GM23338 (cell line): Measurements from ENCODE around the gene MTF1. TPM values are rescaled to one million over a fixed set of nuclear protein-coding genes. Genes with fewer than 3 reads are reported as not detected.

Source experiments
- ATAC-seq: fragments of 200-7000 bp; cut with Tn5 transposase; 3 replicates; pipeline ENCODE4 v1.9.1; 2020
- DNase-seq: peaks from one replicate; pipeline ENCODE4 v3.0.0-alpha.2; 2015; ENCODE audit warnings: low spot score
- H2AFZ ChIP-seq: fragments of 200-600 bp; sonication (generic); 2 replicates; pipeline ENCODE4 v1.8.0; 2016; ENCODE audit warnings: antibody characterized with exemption, mild to moderate bottlenecking, moderate library complexity
- H3F3A ChIP-seq: fragments of 200-600 bp; sonication (generic); replicated peaks from 2 replicates; pipeline ENCODE4 v1.8.0; 2017; ENCODE audit warnings: antibody characterized with exemption, mixed run types, low read depth
- H3K27ac ChIP-seq: fragments of 200-600 bp; sonication (generic); 2 replicates; pipeline ENCODE4 v1.6.1; 2016; ENCODE audit warnings: low read depth
- H3K27me3 ChIP-seq: fragments of 200-600 bp; sonication (generic); 2 replicates; pipeline ENCODE4 v1.8.0; 2016; ENCODE audit warnings: mild to moderate bottlenecking, mixed run types, moderate library complexity; ENCODE audit not compliant: insufficient read depth
- H3K36me3 ChIP-seq: fragments of 200-600 bp; sonication (generic); 2 replicates; pipeline ENCODE4 v1.8.0; 2016; ENCODE audit warnings: mild to moderate bottlenecking; ENCODE audit not compliant: insufficient read depth
- H3K4me1 ChIP-seq: fragments of 200-600 bp; sonication (generic); 2 replicates; pipeline ENCODE4 v1.8.0; 2016; ENCODE audit warnings: mild to moderate bottlenecking, moderate library complexity; ENCODE audit not compliant: insufficient read depth
- H3K4me2 ChIP-seq: fragments of 200-600 bp; sonication (generic); 2 replicates; pipeline ENCODE4 v1.7.1; 2017; ENCODE audit warnings: mixed run types
- H3K4me3 ChIP-seq: fragments of 200-600 bp; sonication (generic); 2 replicates; pipeline ENCODE4 v1.6.1; 2016; ENCODE audit warnings: mixed run types
- H3K79me2 ChIP-seq: fragments of 200-600 bp; sonication (generic); replicated peaks from 2 replicates; pipeline ENCODE4 v1.8.0; 2017; ENCODE audit warnings: mild to moderate bottlenecking; ENCODE audit not compliant: insufficient read depth
- H3K9me2 ChIP-seq: fragments of 200-600 bp; sonication (generic); 2 replicates; pipeline ENCODE4 v1.8.0; 2017; ENCODE audit not compliant: insufficient read depth
- H4K20me1 ChIP-seq: fragments of 200-600 bp; sonication (generic); replicated peaks from 2 replicates; pipeline ENCODE4 v1.8.0; 2017; ENCODE audit warnings: mild to moderate bottlenecking; ENCODE audit not compliant: insufficient read depth
- H3K27ac Mint-ChIP-seq: 2 replicates; pipeline ENCODE4 v1.8.0; 2020; ENCODE audit warnings: inconsistent platforms, mild to moderate bottlenecking, moderate library complexity, mixed read lengths
- H3K27me3 Mint-ChIP-seq: 3 replicates; pipeline ENCODE4 v1.8.0; 2022; ENCODE audit warnings: low read depth, mild to moderate bottlenecking, moderate library complexity, mixed read lengths, inconsistent platforms; ENCODE audit not compliant: insufficient read depth, poor library complexity
- H3K36me3 Mint-ChIP-seq: 3 replicates; pipeline ENCODE4 v1.8.0; 2021; ENCODE audit warnings: low read depth, mild to moderate bottlenecking, inconsistent platforms, moderate library complexity, mixed read lengths
- H3K4me1 Mint-ChIP-seq: 3 replicates; pipeline ENCODE4 v1.8.0; 2020; ENCODE audit warnings: mild to moderate bottlenecking, inconsistent platforms, mixed read lengths
- H3K4me3 Mint-ChIP-seq: 3 replicates; pipeline ENCODE4 v1.8.0; 2021; ENCODE audit warnings: moderate library complexity, mild to moderate bottlenecking, inconsistent platforms, mixed read lengths
- H3K9me3 Mint-ChIP-seq: 3 replicates; pipeline ENCODE4 v1.8.0; 2020; ENCODE audit warnings: moderate library complexity, mild to moderate bottlenecking, inconsistent platforms, mixed read lengths
- CREB1 ChIP-seq: fragments of 250-450 bp; sonication (Bioruptor Pico); IDR thresholded peaks from 2 replicates; pipeline ENCODE4 v1.5.0; 2020; ENCODE audit warnings: low read depth, mild to moderate bottlenecking, moderate library complexity
- EZH2 ChIP-seq: fragments of 200-600 bp; sonication (generic); IDR thresholded peaks from one replicate; pipeline ENCODE4 v1.8.0; 2017; ENCODE audit warnings: antibody characterized with exemption, mild to moderate bottlenecking, low read depth; ENCODE audit not compliant: unreplicated experiment
- EZH2phosphoT487 ChIP-seq: fragments of 200-600 bp; sonication (generic); IDR thresholded peaks from one replicate; pipeline ENCODE4 v1.8.1; 2018; ENCODE audit warnings: antibody characterized with exemption; ENCODE audit not compliant: unreplicated experiment
- JUNB ChIP-seq: IDR thresholded peaks from one replicate; pipeline ENCODE4 v1.6.1; 2016; ENCODE audit warnings: antibody characterized with exemption; ENCODE audit not compliant: unreplicated experiment
- NANOG ChIP-seq: IDR thresholded peaks from 2 replicates; pipeline ENCODE4 v1.6.1; 2016; ENCODE audit warnings: antibody characterized with exemption, borderline replicate concordance
- POLR2AphosphoS5 ChIP-seq: IDR thresholded peaks from 2 replicates; pipeline ENCODE4 v1.6.1; 2016; ENCODE audit warnings: antibody characterized with exemption, low read depth
- STAT1 ChIP-seq: IDR thresholded peaks from one replicate; pipeline ENCODE4 v1.6.1; 2016; ENCODE audit warnings: antibody characterized with exemption; ENCODE audit not compliant: unreplicated experiment
- ZNF114 ChIP-seq: fragments of 250-450 bp; sonication (Bioruptor Pico); IDR thresholded peaks from 2 replicates; pipeline ENCODE4 v1.5.0; 2020; ENCODE audit warnings: mild to moderate bottlenecking, moderate library complexity
- ZNF331 ChIP-seq: fragments of 250-450 bp; sonication (Bioruptor Pico); IDR thresholded peaks from 2 replicates; pipeline ENCODE4 v1.5.0; 2020; ENCODE audit warnings: low read depth, mild to moderate bottlenecking, moderate library complexity
- ZNF462 ChIP-seq: fragments of 250-450 bp; sonication (Bioruptor Pico); IDR thresholded peaks from 2 replicates; pipeline ENCODE4 v1.5.0; 2020; ENCODE audit warnings: mild to moderate bottlenecking, moderate library complexity
- polyA plus RNA-seq: library from polyadenylated mRNA; unstranded; fragments of >200 nt; fragmentation: Nextera tagmentation; extraction: Ambion mirVana; gene quantifications from 2 replicates; pipeline ENCODE4 v1.2.1, GENCODE V29; 2016
- total RNA-seq: library from RNA; depleted of rRNA; stranded (reverse); fragments of >200 nt; shearing (Covaris generic); gene quantifications from 2 replicates; pipeline ENCODE4 v1.2.3, GENCODE V29; 2014
- TF ChIP-seq, protein P1 (sequence below): IDR thresholded peaks from 2 replicates; pipeline ENCODE4 v1.6.1; 2016; ENCODE audit warnings: antibody characterized with exemption
- TF ChIP-seq, protein P2 (sequence below): IDR thresholded peaks from one replicate; pipeline ENCODE4 v1.6.1; 2018; ENCODE audit warnings: antibody characterized with exemption; ENCODE audit not compliant: unreplicated experiment
- TF ChIP-seq, protein P3 (sequence below), 2 experiments: fragments of 200-600 bp in 1 of 2; sonication (generic) in 1 of 2; conservative IDR thresholded peaks; 2 replicates each; pipeline versions ENCODE4 v1.5.1 to v1.6.1; 2016 to 2017; ENCODE audit warnings: antibody characterized with exemption in 2 of 2, low read depth in 2 of 2, mild to moderate bottlenecking in 2 of 2, moderate library complexity in 1 of 2

The MTF1 gene
- total and polyA plus RNA-seq, 2 experiments from 2014 or later: 4.5 to 5.6 TPM

DNA sequence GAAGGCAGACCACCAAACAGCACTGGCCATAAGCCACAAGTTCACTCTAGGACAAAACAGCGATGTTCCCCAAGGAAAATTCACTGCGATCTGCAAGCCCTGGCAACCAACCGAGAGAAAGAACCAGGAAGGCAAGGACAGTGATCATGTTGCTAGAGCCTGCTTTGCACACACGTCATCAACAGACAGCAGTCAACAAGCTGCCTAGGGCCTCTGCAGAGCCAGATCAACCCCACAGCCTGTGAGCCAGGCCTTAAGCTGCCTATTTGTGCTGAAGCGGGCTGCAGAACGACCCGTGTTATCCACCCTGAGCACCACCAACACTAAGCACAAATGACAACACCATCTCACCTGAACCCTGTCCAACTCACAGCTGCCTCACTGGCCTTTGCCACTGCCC is 45.1 kb downstream of the MTF1 start:
- peaks cover 8% of the 10 kb centered on the region for H3K36me3 ChIP-seq
- Mint-ChIP-seq H3K27ac (no peak overlapping the region), H3K4me1 (peaks cover 16% of the 10 kb centered on the region; the same call in 2 of the 3 replicates), H3K9me3 (no peaks in the 10 kb centered on the region), H3K27me3 (peaks cover 16% of the 10 kb centered on the region), H3K4me3 (no peak overlapping the region), H3K36me3 (peaks cover 14% of the 10 kb centered on the region)
- H3K9me2 ChIP-seq: no peaks in the 10 kb centered on the region
- DNase-seq (no peak), ATAC-seq (no peak)
- no peak overlapping the region for H2AFZ ChIP-seq
- peaks cover 10% of the 10 kb centered on the region; the same call in 1 of the 2 replicates for H3K79me2 ChIP-seq
- no peak overlapping the region for H3K27ac ChIP-seq
- H3F3A ChIP-seq: no peaks in the 10 kb centered on the region; the same call in 1 of the 2 replicates
- H3K4me1 ChIP-seq: peaks cover 2% of the 10 kb centered on the region; the same call in 1 of the 2 replicates
- H3K27me3 ChIP-seq: no peaks in the 10 kb centered on the region
- TF ChIP-seq, protein P1, sequence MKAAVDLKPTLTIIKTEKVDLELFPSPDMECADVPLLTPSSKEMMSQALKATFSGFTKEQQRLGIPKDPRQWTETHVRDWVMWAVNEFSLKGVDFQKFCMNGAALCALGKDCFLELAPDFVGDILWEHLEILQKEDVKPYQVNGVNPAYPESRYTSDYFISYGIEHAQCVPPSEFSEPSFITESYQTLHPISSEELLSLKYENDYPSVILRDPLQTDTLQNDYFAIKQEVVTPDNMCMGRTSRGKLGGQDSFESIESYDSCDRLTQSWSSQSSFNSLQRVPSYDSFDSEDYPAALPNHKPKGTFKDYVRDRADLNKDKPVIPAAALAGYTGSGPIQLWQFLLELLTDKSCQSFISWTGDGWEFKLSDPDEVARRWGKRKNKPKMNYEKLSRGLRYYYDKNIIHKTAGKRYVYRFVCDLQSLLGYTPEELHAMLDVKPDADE: no peak
- no peak for TF ChIP-seq JUNB
- TF ChIP-seq STAT1: no peak
- no peak for TF ChIP-seq EZH2
- TF ChIP-seq, protein P2, sequence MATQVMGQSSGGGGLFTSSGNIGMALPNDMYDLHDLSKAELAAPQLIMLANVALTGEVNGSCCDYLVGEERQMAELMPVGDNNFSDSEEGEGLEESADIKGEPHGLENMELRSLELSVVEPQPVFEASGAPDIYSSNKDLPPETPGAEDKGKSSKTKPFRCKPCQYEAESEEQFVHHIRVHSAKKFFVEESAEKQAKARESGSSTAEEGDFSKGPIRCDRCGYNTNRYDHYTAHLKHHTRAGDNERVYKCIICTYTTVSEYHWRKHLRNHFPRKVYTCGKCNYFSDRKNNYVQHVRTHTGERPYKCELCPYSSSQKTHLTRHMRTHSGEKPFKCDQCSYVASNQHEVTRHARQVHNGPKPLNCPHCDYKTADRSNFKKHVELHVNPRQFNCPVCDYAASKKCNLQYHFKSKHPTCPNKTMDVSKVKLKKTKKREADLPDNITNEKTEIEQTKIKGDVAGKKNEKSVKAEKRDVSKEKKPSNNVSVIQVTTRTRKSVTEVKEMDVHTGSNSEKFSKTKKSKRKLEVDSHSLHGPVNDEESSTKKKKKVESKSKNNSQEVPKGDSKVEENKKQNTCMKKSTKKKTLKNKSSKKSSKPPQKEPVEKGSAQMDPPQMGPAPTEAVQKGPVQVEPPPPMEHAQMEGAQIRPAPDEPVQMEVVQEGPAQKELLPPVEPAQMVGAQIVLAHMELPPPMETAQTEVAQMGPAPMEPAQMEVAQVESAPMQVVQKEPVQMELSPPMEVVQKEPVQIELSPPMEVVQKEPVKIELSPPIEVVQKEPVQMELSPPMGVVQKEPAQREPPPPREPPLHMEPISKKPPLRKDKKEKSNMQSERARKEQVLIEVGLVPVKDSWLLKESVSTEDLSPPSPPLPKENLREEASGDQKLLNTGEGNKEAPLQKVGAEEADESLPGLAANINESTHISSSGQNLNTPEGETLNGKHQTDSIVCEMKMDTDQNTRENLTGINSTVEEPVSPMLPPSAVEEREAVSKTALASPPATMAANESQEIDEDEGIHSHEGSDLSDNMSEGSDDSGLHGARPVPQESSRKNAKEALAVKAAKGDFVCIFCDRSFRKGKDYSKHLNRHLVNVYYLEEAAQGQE: no peak
- TF ChIP-seq ZNF114 (CRISPR knock-in tag): no peak
- TF ChIP-seq POLR2AphosphoS5: no peak
- TF ChIP-seq, protein P3, sequence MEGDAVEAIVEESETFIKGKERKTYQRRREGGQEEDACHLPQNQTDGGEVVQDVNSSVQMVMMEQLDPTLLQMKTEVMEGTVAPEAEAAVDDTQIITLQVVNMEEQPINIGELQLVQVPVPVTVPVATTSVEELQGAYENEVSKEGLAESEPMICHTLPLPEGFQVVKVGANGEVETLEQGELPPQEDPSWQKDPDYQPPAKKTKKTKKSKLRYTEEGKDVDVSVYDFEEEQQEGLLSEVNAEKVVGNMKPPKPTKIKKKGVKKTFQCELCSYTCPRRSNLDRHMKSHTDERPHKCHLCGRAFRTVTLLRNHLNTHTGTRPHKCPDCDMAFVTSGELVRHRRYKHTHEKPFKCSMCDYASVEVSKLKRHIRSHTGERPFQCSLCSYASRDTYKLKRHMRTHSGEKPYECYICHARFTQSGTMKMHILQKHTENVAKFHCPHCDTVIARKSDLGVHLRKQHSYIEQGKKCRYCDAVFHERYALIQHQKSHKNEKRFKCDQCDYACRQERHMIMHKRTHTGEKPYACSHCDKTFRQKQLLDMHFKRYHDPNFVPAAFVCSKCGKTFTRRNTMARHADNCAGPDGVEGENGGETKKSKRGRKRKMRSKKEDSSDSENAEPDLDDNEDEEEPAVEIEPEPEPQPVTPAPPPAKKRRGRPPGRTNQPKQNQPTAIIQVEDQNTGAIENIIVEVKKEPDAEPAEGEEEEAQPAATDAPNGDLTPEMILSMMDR (conservative IDR thresholded peaks at IDR 0.05; ENCODE audit: low read depth in 2 of 2): no peak
- TF ChIP-seq NANOG: no peak
- TF ChIP-seq ZNF331 (CRISPR knock-in tag): no peak
- TF ChIP-seq ZNF462 (CRISPR knock-in tag): no peak
- TF ChIP-seq EZH2phosphoT487: no peak
- no peak for TF ChIP-seq CREB1
- H3K4me3 ChIP-seq: no peak overlapping the region
- no peak overlapping the region for H3K4me2 ChIP-seq
- peaks cover 10% of the 10 kb centered on the region for H4K20me1 ChIP-seq
